Breast epithelium (tissue), 3 donors: ENCODE results near the gene PIP4K2C.

Experiments
- POLR2A ChIP-seq: fragments of 450-650 bp; IDR thresholded peaks from one replicate; pipeline ENCODE4 v1.6.1; 2016; ENCODE audit warnings: antibody characterized with exemption, mild to moderate bottlenecking, moderate library complexity
- POLR2AphosphoS5 ChIP-seq, 3 donors: sonication (generic); formaldehyde crosslinking; IDR thresholded peaks; one replicate each; pipeline ENCODE4 v1.6.1; 2017; ENCODE audit warnings: antibody characterized with exemption in 3 of 3
- TF ChIP-seq, protein P1 (sequence below), 3 donors: fragments of 450-650 bp; IDR thresholded peaks; one replicate each; pipeline ENCODE4 v1.5.1; 2016 to 2017; ENCODE audit warnings: antibody characterized with exemption in 3 of 3, mild to moderate bottlenecking in 3 of 3, moderate library complexity in 3 of 3

DNA sequence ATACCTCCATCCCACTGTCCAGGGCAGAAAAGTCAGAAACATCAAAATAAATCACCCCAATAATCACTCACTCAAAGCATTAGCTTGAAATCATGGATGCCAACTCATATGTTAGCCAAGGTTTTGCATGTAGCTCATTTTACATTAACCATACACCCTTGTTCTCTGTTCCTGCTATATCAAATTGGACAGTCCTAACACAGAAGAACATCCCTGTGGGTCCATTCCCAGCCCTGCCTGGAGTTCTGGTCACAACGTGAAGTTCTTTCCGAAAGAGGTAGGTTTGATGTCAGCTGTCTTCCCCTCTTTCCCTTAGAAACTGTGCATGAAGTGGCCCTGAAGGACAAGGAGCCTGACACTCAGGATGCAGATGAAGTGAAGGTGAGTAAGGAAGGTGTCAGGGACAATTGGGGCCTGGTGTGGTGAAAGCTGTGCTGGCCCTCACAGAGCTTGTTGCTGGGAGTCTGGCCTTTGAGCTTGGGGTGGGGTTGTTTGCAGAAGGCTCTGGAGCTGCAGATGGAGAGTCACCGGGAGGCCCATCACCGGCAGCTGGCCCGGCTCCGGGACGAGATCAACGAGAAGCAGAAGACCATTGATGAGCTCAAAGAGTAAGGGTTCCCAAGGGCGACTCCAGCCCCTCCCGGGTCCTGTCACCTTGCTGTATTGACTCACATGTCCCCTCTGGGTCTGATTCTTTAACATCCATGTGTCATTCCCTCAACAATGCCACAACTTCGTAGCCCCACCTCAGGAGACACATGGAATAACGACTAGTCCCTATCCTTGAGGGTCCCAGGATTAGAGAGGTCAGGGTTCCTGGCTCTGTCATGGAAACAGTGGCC is 15.0 kb upstream of the PIP4K2C start:
- TF ChIP-seq, protein P1, sequence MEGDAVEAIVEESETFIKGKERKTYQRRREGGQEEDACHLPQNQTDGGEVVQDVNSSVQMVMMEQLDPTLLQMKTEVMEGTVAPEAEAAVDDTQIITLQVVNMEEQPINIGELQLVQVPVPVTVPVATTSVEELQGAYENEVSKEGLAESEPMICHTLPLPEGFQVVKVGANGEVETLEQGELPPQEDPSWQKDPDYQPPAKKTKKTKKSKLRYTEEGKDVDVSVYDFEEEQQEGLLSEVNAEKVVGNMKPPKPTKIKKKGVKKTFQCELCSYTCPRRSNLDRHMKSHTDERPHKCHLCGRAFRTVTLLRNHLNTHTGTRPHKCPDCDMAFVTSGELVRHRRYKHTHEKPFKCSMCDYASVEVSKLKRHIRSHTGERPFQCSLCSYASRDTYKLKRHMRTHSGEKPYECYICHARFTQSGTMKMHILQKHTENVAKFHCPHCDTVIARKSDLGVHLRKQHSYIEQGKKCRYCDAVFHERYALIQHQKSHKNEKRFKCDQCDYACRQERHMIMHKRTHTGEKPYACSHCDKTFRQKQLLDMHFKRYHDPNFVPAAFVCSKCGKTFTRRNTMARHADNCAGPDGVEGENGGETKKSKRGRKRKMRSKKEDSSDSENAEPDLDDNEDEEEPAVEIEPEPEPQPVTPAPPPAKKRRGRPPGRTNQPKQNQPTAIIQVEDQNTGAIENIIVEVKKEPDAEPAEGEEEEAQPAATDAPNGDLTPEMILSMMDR (IDR thresholded peaks at IDR 0.05): no peak
- TF ChIP-seq POLR2A: no peak
- TF ChIP-seq POLR2AphosphoS5 (IDR thresholded peaks at IDR 0.05): no peak
